HL-60/S4 treated with retinoic acid at 250 ng/mL for 4 days and 3 days (cell line): Measurements from ENCODE around the gene IQSEC1.

Experiments used
- in situ Hi-C: fragments of 300-500 bp; cut with MboI; formaldehyde crosslinking; loops from 2 replicates; pipeline ENCODE4 v1.7.0; 2022; ENCODE audit warnings: low sequenced_read_pairs

Gene IQSEC1

GRCh38 chr3:13007251-13007941, 65.8 kb downstream of the IQSEC1 start:
- in situ Hi-C loops = no loop called here

- in situ Hi-C loops = no loop called here
These were observed 66.8 kb downstream of the IQSEC1 start for GRCh38 chr3:13006216-13006990.

GRCh38 chr3:13005301-13005700, 67.9 kb downstream of the IQSEC1 start:
- in situ Hi-C loops = no loop called here

- in situ Hi-C loops = no loop called here
These were observed 68.9 kb downstream of the IQSEC1 start for GRCh38 chr3:13004376-13004775.

GRCh38 chr3:13003608-13004007, 69.6 kb downstream of the IQSEC1 start:
- in situ Hi-C loops = no loop called here

GRCh38 chr3:13002398-13003124, 70.7 kb downstream of the IQSEC1 start:
- in situ Hi-C loops = no loop called here

GRCh38 chr3:12999147-13000140, 73.8 kb downstream of the IQSEC1 start:
- in situ Hi-C loops = no loop called here

GRCh38 chr3:12998648-12999047, 74.6 kb downstream of the IQSEC1 start:
- in situ Hi-C loops = no loop called here

- in situ Hi-C loops = no loop called here
These were observed 75.8 kb downstream of the IQSEC1 start for GRCh38 chr3:12997387-12997786.

GRCh38 chr3:12996181-12996506, 77.1 kb downstream of the IQSEC1 start:
- in situ Hi-C loops = no loop called here

GRCh38 chr3:12995389-12996180, 77.6 kb downstream of the IQSEC1 start:
- in situ Hi-C loops = no loop called here

GRCh38 chr3:12994607-12995388, 78.4 kb downstream of the IQSEC1 start:
- in situ Hi-C loops = no loop called here

- in situ Hi-C loops = no loop called here
These were observed 78.9 kb downstream of the IQSEC1 start for GRCh38 chr3:12994357-12994606.

GRCh38 chr3:12993517-12994356, 79.5 kb downstream of the IQSEC1 start:
- in situ Hi-C loops = no loop called here

- in situ Hi-C loops = no loop called here
These were observed 80.4 kb downstream of the IQSEC1 start for GRCh38 chr3:12992629-12993516.

- in situ Hi-C loops = no loop called here
These were observed 81.4 kb downstream of the IQSEC1 start for GRCh38 chr3:12991861-12992281.

GRCh38 chr3:12991481-12991837, 81.8 kb downstream of the IQSEC1 start:
- in situ Hi-C loops = no loop called here
